PC-3 (cell line): ENCODE data around the gene HPS5.

ENCODE experiments used
- EZH2 ChIP-seq: fragments of 300-600 bp; sonication (generic); IDR thresholded peaks from one replicate; pipeline ENCODE4 v1.6.1; 2017; ENCODE audit warnings: antibody characterized with exemption, mild to moderate bottlenecking, low read length; ENCODE audit not compliant: unreplicated experiment
- EZH2phosphoT487 ChIP-seq: fragments of 300-600 bp; sonication (generic); IDR thresholded peaks from 2 replicates; pipeline ENCODE4 v1.6.1; 2018; ENCODE audit warnings: mild to moderate bottlenecking, antibody characterized with exemption, low read length, borderline replicate concordance
- TF ChIP-seq, protein P1 (sequence below): fragments of 300-600 bp; sonication (generic); conservative IDR thresholded peaks from 2 replicates; pipeline ENCODE4 v1.5.1; 2017; ENCODE audit warnings: antibody characterized with exemption, low read depth, mild to moderate bottlenecking, low read length

DNA sequence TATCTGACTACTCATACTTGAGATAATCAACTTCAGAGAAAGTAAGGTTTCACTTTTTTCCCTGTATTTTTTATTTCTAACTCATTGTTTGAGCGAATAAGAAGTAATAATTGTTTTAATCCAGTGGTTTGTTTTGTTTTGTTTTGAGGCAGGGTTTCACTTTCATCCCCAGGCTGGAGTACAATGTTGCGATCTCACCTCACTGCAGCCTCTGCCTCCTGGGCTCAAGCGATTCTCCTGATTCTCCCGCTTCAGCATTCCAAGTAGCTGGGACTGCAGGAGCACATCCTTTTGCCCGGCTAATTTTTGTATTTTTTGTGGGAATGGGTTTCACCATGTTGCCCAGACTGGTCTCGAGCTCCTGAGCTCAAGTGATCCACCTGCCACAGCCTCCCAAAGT lies 9.0 kb upstream of the HPS5 start:
- TF ChIP-seq, protein P1, sequence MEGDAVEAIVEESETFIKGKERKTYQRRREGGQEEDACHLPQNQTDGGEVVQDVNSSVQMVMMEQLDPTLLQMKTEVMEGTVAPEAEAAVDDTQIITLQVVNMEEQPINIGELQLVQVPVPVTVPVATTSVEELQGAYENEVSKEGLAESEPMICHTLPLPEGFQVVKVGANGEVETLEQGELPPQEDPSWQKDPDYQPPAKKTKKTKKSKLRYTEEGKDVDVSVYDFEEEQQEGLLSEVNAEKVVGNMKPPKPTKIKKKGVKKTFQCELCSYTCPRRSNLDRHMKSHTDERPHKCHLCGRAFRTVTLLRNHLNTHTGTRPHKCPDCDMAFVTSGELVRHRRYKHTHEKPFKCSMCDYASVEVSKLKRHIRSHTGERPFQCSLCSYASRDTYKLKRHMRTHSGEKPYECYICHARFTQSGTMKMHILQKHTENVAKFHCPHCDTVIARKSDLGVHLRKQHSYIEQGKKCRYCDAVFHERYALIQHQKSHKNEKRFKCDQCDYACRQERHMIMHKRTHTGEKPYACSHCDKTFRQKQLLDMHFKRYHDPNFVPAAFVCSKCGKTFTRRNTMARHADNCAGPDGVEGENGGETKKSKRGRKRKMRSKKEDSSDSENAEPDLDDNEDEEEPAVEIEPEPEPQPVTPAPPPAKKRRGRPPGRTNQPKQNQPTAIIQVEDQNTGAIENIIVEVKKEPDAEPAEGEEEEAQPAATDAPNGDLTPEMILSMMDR: no peak
- TF ChIP-seq EZH2 (no peak), EZH2phosphoT487 (no peak)
